Measurements from ENCODE around the gene RAP1GAP2.

DNA sequence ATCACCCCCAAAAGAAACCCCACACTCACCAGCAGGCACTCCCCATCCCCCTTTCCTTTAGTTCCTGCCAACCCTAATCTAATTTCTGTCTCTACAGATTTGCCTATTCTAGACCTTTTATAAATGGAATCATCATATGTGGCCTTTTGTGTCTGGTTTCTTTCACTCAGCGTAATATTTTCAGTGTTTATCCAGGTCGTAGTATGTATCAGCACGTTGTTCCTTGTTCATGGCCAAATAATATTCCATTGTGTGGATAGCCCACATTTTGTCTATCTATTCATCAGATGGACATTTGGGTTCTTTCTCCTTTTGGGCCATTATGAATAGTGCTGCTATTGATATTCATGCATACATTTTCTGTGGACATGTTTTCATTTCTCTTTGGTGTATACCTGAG is 193.6 kb downstream of the RAP1GAP2 start:
- TF ChIP-seq, protein P1, sequence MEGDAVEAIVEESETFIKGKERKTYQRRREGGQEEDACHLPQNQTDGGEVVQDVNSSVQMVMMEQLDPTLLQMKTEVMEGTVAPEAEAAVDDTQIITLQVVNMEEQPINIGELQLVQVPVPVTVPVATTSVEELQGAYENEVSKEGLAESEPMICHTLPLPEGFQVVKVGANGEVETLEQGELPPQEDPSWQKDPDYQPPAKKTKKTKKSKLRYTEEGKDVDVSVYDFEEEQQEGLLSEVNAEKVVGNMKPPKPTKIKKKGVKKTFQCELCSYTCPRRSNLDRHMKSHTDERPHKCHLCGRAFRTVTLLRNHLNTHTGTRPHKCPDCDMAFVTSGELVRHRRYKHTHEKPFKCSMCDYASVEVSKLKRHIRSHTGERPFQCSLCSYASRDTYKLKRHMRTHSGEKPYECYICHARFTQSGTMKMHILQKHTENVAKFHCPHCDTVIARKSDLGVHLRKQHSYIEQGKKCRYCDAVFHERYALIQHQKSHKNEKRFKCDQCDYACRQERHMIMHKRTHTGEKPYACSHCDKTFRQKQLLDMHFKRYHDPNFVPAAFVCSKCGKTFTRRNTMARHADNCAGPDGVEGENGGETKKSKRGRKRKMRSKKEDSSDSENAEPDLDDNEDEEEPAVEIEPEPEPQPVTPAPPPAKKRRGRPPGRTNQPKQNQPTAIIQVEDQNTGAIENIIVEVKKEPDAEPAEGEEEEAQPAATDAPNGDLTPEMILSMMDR (IDR thresholded peaks at IDR 0.05; ENCODE audit: insufficient read depth, low read depth, low read length), result no peak
- no peak for TF ChIP-seq EZH2 (IDR thresholded peaks at IDR 0.05; ENCODE audit: insufficient read depth, low read length)
